SK-N-SH (cell line): ENCODE measurements around the gene NXPH4. TPM values are rescaled to one million over a fixed set of nuclear protein-coding genes. Genes with fewer than 3 reads are reported as not detected.
A peak's percentile ranks its signal among the peaks of the same experiment; 100 is the strongest.

ENCODE experiments used
- CTCF ChIA-PET: fragments of 300-600, 350-600 bp; formaldehyde crosslinking; extraction: SDS; loops from one replicate; lab custom pipeline; 2021; lab: Yijun Ruan, JAX
- POLR2A ChIA-PET: fragments of 350-600 bp; sonication (Branson Sonifier 250); formaldehyde crosslinking; extraction: SDS; loops from one replicate; lab custom pipeline; 2020; ENCODE audit warnings: antibody characterized with exemption, inconsistent platforms; lab: Yijun Ruan, JAX
- DNase-seq: peaks from one replicate; pipeline ENCODE4 v3.0.0; 2012
- H2AFZ ChIP-seq: fragments of 200-600 bp; sonication (generic); 2 replicates; pipeline ENCODE4 v1.8.1; 2016; ENCODE audit warnings: antibody characterized with exemption, mild to moderate bottlenecking, low read depth
- H3F3A ChIP-seq: fragments of 200-600 bp; sonication (generic); replicated peaks from 2 replicates; pipeline ENCODE3; 2016; ENCODE audit warnings: antibody characterized with exemption, mild to moderate bottlenecking; ENCODE audit not compliant: insufficient read depth
- H3K27ac ChIP-seq, 2 experiments: fragments of 200-500 bp in 1 of 2; fragments of 200-600 bp in 1 of 2; sonication (Bioruptor generic) in 1 of 2; sonication (generic), shearing (Covaris generic) in 1 of 2; 2 replicates each; pipeline versions ENCODE4 v1.5.1 to v1.6.1; 2014 to 2016; ENCODE audit warnings: low read depth in 2 of 2, inconsistent platforms in 1 of 2, low read length in 1 of 2, mild to moderate bottlenecking in 1 of 2, mixed read lengths in 1 of 2
- H3K27me3 ChIP-seq: fragments of 200-600 bp; sonication (generic), shearing (Covaris generic); 2 replicates; pipeline ENCODE4 v1.6.1; 2016; ENCODE audit warnings: mixed run types; ENCODE audit not compliant: insufficient read depth
- H3K36me3 ChIP-seq, 2 experiments: fragments of 200-500 bp in 1 of 2; fragments of 200-600 bp in 1 of 2; sonication (Bioruptor generic) in 1 of 2; sonication (generic) in 1 of 2; replicated peaks in 1 of 2; 2 replicates each; pipeline versions ENCODE3 to v1.5.1; 2014 to 2016; ENCODE audit warnings: low read length in 1 of 2, mild to moderate bottlenecking in 1 of 2; ENCODE audit not compliant: insufficient read depth in 2 of 2, control insufficient read depth in 1 of 2
- H3K4me1 ChIP-seq, 2 experiments: fragments of 200-500 bp in 1 of 2; fragments of 200-600 bp in 1 of 2; sonication (Bioruptor generic) in 1 of 2; sonication (generic), shearing (Covaris generic) in 1 of 2; 2 replicates each; pipeline versions ENCODE4 v1.5.1 to v1.6.1; 2014 to 2016; ENCODE audit warnings: low read depth in 1 of 2, low read length in 1 of 2, mixed run types in 1 of 2; ENCODE audit not compliant: insufficient read depth in 2 of 2, control insufficient read depth in 1 of 2
- H3K4me2 ChIP-seq: fragments of 200-600 bp; sonication (generic), shearing (Covaris generic); 2 replicates; pipeline ENCODE4 v1.6.1; 2017; ENCODE audit warnings: mixed run types
- H3K4me3 ChIP-seq, 2 experiments: fragments of 200-500 bp in 1 of 2; fragments of 200-600 bp in 1 of 2; sonication (Bioruptor generic) in 1 of 2; sonication (generic), shearing (Covaris generic) in 1 of 2; 2 replicates each; pipeline versions ENCODE4 v1.5.1 to v1.8.1; 2014 to 2016; ENCODE audit warnings: low read depth in 2 of 2, inconsistent platforms in 1 of 2, low read length in 1 of 2, mild to moderate bottlenecking in 1 of 2, mixed read lengths in 1 of 2, moderate library complexity in 1 of 2
- H3K79me2 ChIP-seq: fragments of 200-600 bp; sonication (generic); 2 replicates; pipeline ENCODE4 v1.8.1; 2017; ENCODE audit warnings: mild to moderate bottlenecking; ENCODE audit not compliant: insufficient read depth
- H3K9ac ChIP-seq: fragments of 200-600 bp; sonication (generic); 2 replicates; pipeline ENCODE4 v1.6.1; 2017; ENCODE audit warnings: mixed run types
- H3K9me2 ChIP-seq: fragments of 200-600 bp; sonication (generic); 2 replicates; pipeline ENCODE4 v1.6.1; 2017; ENCODE audit warnings: mixed run types
- H3K9me3 ChIP-seq: fragments of 200-600 bp; sonication (generic); 2 replicates; pipeline ENCODE4 v1.6.1; 2017; ENCODE audit warnings: mixed run types, mild to moderate bottlenecking, moderate library complexity
- H4K20me1 ChIP-seq: fragments of 200-600 bp; sonication (generic); 2 replicates; pipeline ENCODE4 v1.6.1; 2017; ENCODE audit warnings: mild to moderate bottlenecking, mixed run types; ENCODE audit not compliant: insufficient read depth
- ELF1 ChIP-seq: IDR thresholded peaks from 2 replicates; pipeline ENCODE4 v1.4.0; 2012
- EP300 ChIP-seq, 2 experiments: IDR thresholded peaks; 2 replicates each; pipeline versions ENCODE4 v1.4.0 to v1.6.1; 2012; ENCODE audit warnings: borderline replicate concordance in 1 of 2, low read depth in 1 of 2, low read length in 1 of 2
- GABPA ChIP-seq: IDR thresholded peaks from 2 replicates; pipeline ENCODE4 v1.4.0; 2012; ENCODE audit warnings: low read depth, mild to moderate bottlenecking
- GATA2 ChIP-seq: sonication (generic); formaldehyde crosslinking; IDR thresholded peaks from 2 replicates; pipeline ENCODE4 v1.5.0; 2020; ENCODE audit warnings: mild to moderate bottlenecking, missing genetic modification reagents
- MEF2A ChIP-seq: IDR thresholded peaks from 2 replicates; pipeline ENCODE4 v1.4.0; 2012; ENCODE audit warnings: low read depth, borderline replicate concordance
- NFIC ChIP-seq: IDR thresholded peaks from 2 replicates; pipeline ENCODE4 v1.4.0; 2012; ENCODE audit warnings: borderline replicate concordance
- NRF1 ChIP-seq: IDR thresholded peaks from 2 replicates; pipeline ENCODE4 v1.6.1; 2012; ENCODE audit warnings: low read depth, mild to moderate bottlenecking, low read length
- POLR2AphosphoS5 ChIP-seq: IDR thresholded peaks from 2 replicates; pipeline ENCODE4 v1.6.1; 2012; ENCODE audit warnings: low read depth, low read length
- RAD21 ChIP-seq: IDR thresholded peaks from 2 replicates; pipeline ENCODE4 v1.6.1; 2012; ENCODE audit warnings: mild to moderate bottlenecking, low read length
- RCOR1 ChIP-seq: fragments of 150-350 bp; IDR thresholded peaks from 2 replicates; pipeline ENCODE4 v1.6.1; 2017; ENCODE audit warnings: antibody characterized with exemption, low read length
- RXRA ChIP-seq: IDR thresholded peaks from 2 replicates; pipeline ENCODE4 v1.4.0; 2012; ENCODE audit warnings: low read depth, mild to moderate bottlenecking, borderline replicate concordance
- SIN3A ChIP-seq: IDR thresholded peaks from 2 replicates; pipeline ENCODE4 v1.6.1; 2012; ENCODE audit warnings: low read depth, mild to moderate bottlenecking, low read length, moderate library complexity, borderline replicate concordance
- SMC3 ChIP-seq: IDR thresholded peaks from 2 replicates; pipeline ENCODE4 v1.6.1; 2012; ENCODE audit warnings: low read depth, low read length, improper control_type of control experiment
- TCF12 ChIP-seq: IDR thresholded peaks from 2 replicates; pipeline ENCODE4 v1.4.0; 2012
- TEAD4 ChIP-seq: IDR thresholded peaks from 2 replicates; pipeline ENCODE4 v1.4.0; 2012; ENCODE audit warnings: mild to moderate bottlenecking, borderline replicate concordance; ENCODE audit not compliant: insufficient read depth
- WGBS: methylation state at CpG from one replicate; pipeline ENCODE4 v1.1.6; 2017; ENCODE audit warnings: low lambda C conversion rate; 5-methylcytosine and 5-hydroxymethylcytosine counted together
- polyA plus RNA-seq, 3 experiments: library from polyadenylated mRNA; depleted of rRNA; stranded (reverse); fragments of >200 nt; gene quantifications; 2 replicates each; pipeline ENCODE4 v1.2.3, GENCODE V29; 2012
- TF ChIP-seq, protein P1 (sequence below): fragments of 200-600 bp; sonication (generic); IDR thresholded peaks from 2 replicates; pipeline ENCODE4 v1.6.1; 2017; ENCODE audit warnings: antibody characterized with exemption, mild to moderate bottlenecking, moderate library complexity
- TF ChIP-seq, protein P2 (sequence below): IDR thresholded peaks from 2 replicates; pipeline ENCODE4; 2012
- TF ChIP-seq, protein P3 (sequence below): fragments of 150-350 bp; IDR thresholded peaks from 2 replicates; pipeline ENCODE4 v1.6.1; 2017; ENCODE audit warnings: antibody characterized with exemption, low read length, low read depth, borderline replicate concordance
- TF ChIP-seq, protein P4 (sequence below): IDR thresholded peaks from 2 replicates; pipeline ENCODE4 v1.4.0; 2012; ENCODE audit warnings: low read depth, borderline replicate concordance

NXPH4 gene
- polyA plus RNA-seq, 1 of the 3 experiments (the other 2 are of a cell fraction): 0.31 TPM

DNA sequence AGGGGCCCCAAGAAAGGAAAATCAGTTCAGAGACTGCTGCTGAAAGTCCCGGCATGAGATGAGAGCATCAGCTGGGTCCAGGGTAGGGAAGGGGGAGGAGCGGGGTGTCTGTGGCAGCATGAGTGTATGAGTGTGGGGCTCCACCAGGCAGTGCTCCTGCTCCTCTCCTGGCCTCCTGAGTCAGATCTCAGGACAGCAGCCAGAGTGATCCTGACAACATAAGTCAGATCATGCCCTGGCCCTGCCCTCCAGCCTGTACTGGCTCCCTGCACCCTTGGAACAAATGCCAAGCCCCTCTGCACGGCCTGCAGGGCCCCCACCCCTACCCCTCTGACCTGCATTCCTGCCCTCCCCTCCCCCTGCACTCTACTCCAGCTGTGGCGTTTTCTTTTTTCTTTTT lies 44.9 kb upstream of the NXPH4 start:
- H2AFZ ChIP-seq: no peak overlapping the region
- 0 out of 2 replicates have a peak, but pooled peaks cover 2% of the 10 kb centered on the region for H4K20me1 ChIP-seq
- H3K9ac ChIP-seq: no peak overlapping the region
- no peak for DNase-seq
- TF ChIP-seq TCF12: no peak
- TF ChIP-seq NRF1: no peak
- no peak for TF ChIP-seq ELF1
- TF ChIP-seq, protein P1, sequence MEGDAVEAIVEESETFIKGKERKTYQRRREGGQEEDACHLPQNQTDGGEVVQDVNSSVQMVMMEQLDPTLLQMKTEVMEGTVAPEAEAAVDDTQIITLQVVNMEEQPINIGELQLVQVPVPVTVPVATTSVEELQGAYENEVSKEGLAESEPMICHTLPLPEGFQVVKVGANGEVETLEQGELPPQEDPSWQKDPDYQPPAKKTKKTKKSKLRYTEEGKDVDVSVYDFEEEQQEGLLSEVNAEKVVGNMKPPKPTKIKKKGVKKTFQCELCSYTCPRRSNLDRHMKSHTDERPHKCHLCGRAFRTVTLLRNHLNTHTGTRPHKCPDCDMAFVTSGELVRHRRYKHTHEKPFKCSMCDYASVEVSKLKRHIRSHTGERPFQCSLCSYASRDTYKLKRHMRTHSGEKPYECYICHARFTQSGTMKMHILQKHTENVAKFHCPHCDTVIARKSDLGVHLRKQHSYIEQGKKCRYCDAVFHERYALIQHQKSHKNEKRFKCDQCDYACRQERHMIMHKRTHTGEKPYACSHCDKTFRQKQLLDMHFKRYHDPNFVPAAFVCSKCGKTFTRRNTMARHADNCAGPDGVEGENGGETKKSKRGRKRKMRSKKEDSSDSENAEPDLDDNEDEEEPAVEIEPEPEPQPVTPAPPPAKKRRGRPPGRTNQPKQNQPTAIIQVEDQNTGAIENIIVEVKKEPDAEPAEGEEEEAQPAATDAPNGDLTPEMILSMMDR: no peak
- no peak for TF ChIP-seq EP300 (IDR thresholded peaks at IDR 0.05; ENCODE audit: borderline replicate concordance in 1 of 2, low read depth in 1 of 2, low read length in 1 of 2)
- no peak for TF ChIP-seq RAD21
- TF ChIP-seq, protein P2, sequence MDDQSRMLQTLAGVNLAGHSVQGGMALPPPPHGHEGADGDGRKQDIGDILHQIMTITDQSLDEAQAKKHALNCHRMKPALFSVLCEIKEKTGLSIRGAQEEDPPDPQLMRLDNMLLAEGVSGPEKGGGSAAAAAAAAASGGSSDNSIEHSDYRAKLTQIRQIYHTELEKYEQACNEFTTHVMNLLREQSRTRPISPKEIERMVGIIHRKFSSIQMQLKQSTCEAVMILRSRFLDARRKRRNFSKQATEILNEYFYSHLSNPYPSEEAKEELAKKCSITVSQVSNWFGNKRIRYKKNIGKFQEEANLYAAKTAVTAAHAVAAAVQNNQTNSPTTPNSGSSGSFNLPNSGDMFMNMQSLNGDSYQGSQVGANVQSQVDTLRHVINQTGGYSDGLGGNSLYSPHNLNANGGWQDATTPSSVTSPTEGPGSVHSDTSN: no peak
- TF ChIP-seq, all 33 proteins: peak for 0
- H3K4me2 ChIP-seq: no peak overlapping the region
- H3K4me3 ChIP-seq: no peak overlapping the region
- H3K27ac ChIP-seq: no peak overlapping the region
- ChIA-PET CTCF (interaction anchor here (1.1 to 33.3 kb wide), 4 partner anchors 9 to 79 kb away, joined by 4 to 643 read pairs (median 616); partner anchors contain the start of genes LRP1 and LRP1-AS), POLR2A (interaction anchor here (1.2 kb wide), 1 partner anchor 93 kb away, joined by 3 read pairs; no protein-coding TSS in a partner anchor)
- peaks cover 20 to 46% of the 10 kb centered on the region in 2 experiments for H3K36me3 ChIP-seq
- no peaks in the 10 kb centered on the region for H3K27me3 ChIP-seq
- no peaks in the 10 kb centered on the region for H3K9me2 ChIP-seq
- H3K79me2 ChIP-seq: no peaks in the 10 kb centered on the region
- no peaks in the 10 kb centered on the region for H3K9me3 ChIP-seq
- peaks cover 0 to 16% of the 10 kb centered on the region in 2 experiments; a peak in 1 of 4 replicates for H3K4me1 ChIP-seq
- no peaks in the 10 kb centered on the region for H3F3A ChIP-seq
- 67% methylated on average over 4 of the region's 4 CpGs for WGBS

DNA sequence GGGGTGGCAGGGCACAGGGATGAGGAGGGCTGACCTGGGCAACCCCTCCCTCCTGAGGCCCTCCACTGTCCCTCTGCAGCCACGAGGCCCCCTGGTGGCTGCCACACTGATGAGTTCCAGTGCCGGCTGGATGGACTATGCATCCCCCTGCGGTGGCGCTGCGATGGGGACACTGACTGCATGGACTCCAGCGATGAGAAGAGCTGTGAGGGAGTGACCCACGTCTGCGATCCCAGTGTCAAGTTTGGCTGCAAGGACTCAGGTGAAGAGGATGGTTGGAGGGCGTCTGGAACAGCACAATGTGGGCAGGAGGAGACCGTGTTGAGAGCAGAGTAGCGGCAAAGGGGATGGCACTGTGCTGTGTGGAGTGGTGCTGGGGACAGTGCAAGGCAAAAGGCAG lies 43.5 kb upstream of the NXPH4 start:
- Histone ChIP-seq H3K27ac (no peak overlapping the region; a peak in 1 of 4 replicates), H3K79me2 (no peaks in the 10 kb centered on the region), H3K4me3 (no peak overlapping the region), H3K4me1 (peaks cover 0 to 16% of the 10 kb centered on the region in 2 experiments; a peak in 1 of 4 replicates), H3K9ac (no peak overlapping the region), H3K9me3 (no peaks in the 10 kb centered on the region), H3K27me3 (no peaks in the 10 kb centered on the region), H3F3A (no peaks in the 10 kb centered on the region), H4K20me1 (0 out of 2 replicates have a peak, but pooled peaks cover 2% of the 10 kb centered on the region), H3K9me2 (no peaks in the 10 kb centered on the region), H3K4me2 (no peak overlapping the region), H2AFZ (no peak overlapping the region), H3K36me3 (peaks cover 11 to 45% of the 10 kb centered on the region in 2 experiments)
- 86% methylated on average over 9 of the region's 11 CpGs for WGBS
- CTCF ChIA-PET: interaction anchor here (0.9 to 33.3 kb wide), 10 partner anchors 7 to 359 kb away, joined by 3 to 643 read pairs (median 7); partner anchors contain the start of genes LRP1 and LRP1-AS
- peak; percentile 84 for DNase-seq
- POLR2A ChIA-PET: interaction anchor here (4.6 kb wide), 1 partner anchor 45 kb away, joined by 23 read pairs; the partner anchor contains the start of gene LRP1
- TF ChIP-seq SIN3A (no peak), EP300 (IDR thresholded peaks at IDR 0.05; ENCODE audit: borderline replicate concordance in 1 of 2, low read depth in 1 of 2, low read length in 1 of 2) (no peak), MEF2A (no peak), POLR2AphosphoS5 (no peak), SMC3 (peak; percentile 75), TEAD4 (no peak), GABPA (no peak), RXRA (no peak), RAD21 (peak; percentile 65), NFIC (no peak), GATA2 (CRISPR knock-in tag) (no peak), NRF1 (no peak), ELF1 (no peak), RCOR1 (no peak)
- TF ChIP-seq, protein P3, sequence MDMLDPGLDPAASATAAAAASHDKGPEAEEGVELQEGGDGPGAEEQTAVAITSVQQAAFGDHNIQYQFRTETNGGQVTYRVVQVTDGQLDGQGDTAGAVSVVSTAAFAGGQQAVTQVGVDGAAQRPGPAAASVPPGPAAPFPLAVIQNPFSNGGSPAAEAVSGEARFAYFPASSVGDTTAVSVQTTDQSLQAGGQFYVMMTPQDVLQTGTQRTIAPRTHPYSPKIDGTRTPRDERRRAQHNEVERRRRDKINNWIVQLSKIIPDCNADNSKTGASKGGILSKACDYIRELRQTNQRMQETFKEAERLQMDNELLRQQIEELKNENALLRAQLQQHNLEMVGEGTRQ: no peak
- TF ChIP-seq, protein P4, sequence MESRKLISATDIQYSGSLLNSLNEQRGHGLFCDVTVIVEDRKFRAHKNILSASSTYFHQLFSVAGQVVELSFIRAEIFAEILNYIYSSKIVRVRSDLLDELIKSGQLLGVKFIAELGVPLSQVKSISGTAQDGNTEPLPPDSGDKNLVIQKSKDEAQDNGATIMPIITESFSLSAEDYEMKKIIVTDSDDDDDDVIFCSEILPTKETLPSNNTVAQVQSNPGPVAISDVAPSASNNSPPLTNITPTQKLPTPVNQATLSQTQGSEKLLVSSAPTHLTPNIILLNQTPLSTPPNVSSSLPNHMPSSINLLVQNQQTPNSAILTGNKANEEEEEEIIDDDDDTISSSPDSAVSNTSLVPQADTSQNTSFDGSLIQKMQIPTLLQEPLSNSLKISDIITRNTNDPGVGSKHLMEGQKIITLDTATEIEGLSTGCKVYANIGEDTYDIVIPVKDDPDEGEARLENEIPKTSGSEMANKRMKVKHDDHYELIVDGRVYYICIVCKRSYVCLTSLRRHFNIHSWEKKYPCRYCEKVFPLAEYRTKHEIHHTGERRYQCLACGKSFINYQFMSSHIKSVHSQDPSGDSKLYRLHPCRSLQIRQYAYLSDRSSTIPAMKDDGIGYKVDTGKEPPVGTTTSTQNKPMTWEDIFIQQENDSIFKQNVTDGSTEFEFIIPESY: no peak
- TF ChIP-seq, protein P1: peak; percentile 69
